Spleen (tissue), 11 donors: ENCODE results near the gene SUV39H1. TPM values are rescaled to one million over a fixed set of nuclear protein-coding genes. Genes with fewer than 3 reads are reported as not detected.

Source experiments
- DNase-seq: peaks from one replicate; pipeline ENCODE4 v3.0.0-alpha.2; 2020
- H3K27ac ChIP-seq, 8 donors: fragments of 200-600 bp; sonication (generic) in 7 of 8; 1 replicate in 4 of 8; 2 replicates in 4 of 8; pipeline versions ENCODE4 v1.5.0 to v1.8.0; 2016 to 2021; ENCODE audit warnings: inconsistent platforms in 4 of 8, mild to moderate bottlenecking in 4 of 8, moderate library complexity in 1 of 8
- H3K27me3 ChIP-seq, 7 donors: fragments of 200-600 bp; sonication (generic) in 6 of 7; replicated peaks in 1 of 7; 1 replicate in 4 of 7; 2 replicates in 3 of 7; pipeline versions ENCODE4 v1.5.0 to v1.8.0; 2016 to 2021; ENCODE audit warnings: inconsistent platforms in 3 of 7, mild to moderate bottlenecking in 1 of 7
- H3K36me3 ChIP-seq, 6 donors: fragments of 200-600 bp; sonication (generic) in 5 of 6; 1 replicate in 4 of 6; 2 replicates in 2 of 6; pipeline versions ENCODE4 v1.5.0 to v1.8.0; 2016 to 2021; ENCODE audit warnings: inconsistent platforms in 2 of 6
- H3K4me1 ChIP-seq, 6 donors: fragments of 200-600 bp; sonication (generic) in 5 of 6; 1 replicate in 3 of 6; 2 replicates in 3 of 6; pipeline versions ENCODE4 v1.5.0 to v1.8.0; 2016 to 2021; ENCODE audit warnings: inconsistent platforms in 3 of 6
- H3K4me3 ChIP-seq, 8 donors: fragments of 200-600 bp; sonication (generic) in 7 of 8; 1 replicate in 4 of 8; 2 replicates in 4 of 8; pipeline versions ENCODE4 v1.5.0 to v1.8.0; 2016 to 2021; ENCODE audit warnings: inconsistent platforms in 4 of 8, mild to moderate bottlenecking in 4 of 8, moderate library complexity in 2 of 8
- H3K9me3 ChIP-seq, 8 donors: fragments of 200-600 bp; sonication (generic) in 7 of 8; 1 replicate in 4 of 8; 2 replicates in 4 of 8; pipeline versions ENCODE4 v1.5.0 to v1.8.0; 2016 to 2021; ENCODE audit warnings: inconsistent platforms in 4 of 8
- POLR2A ChIP-seq, 3 donors: fragments of 450-650 bp; IDR thresholded peaks; one replicate each; pipeline ENCODE4 v1.5.1; 2017; ENCODE audit warnings: antibody characterized with exemption in 3 of 3, mild to moderate bottlenecking in 1 of 3
- POLR2AphosphoS5 ChIP-seq, 3 donors: sonication (generic); formaldehyde crosslinking; IDR thresholded peaks; one replicate each; pipeline ENCODE4 v1.5.1; 2017; ENCODE audit warnings: antibody characterized with exemption in 3 of 3
- WGBS, 5 donors: extraction: QIAGEN DNeasy Blood & Tissue Kit in 3 of 5; methylation state at CpG; one replicate each; pipeline versions ENCODE4 v1.1.5 to v1.1.7; 2013 to 2018; 5-methylcytosine and 5-hydroxymethylcytosine counted together
- intact Hi-C: fragments of 100-400 bp; cut with DNase I; formaldehyde crosslinking; loops from one replicate; pipeline ENCODE4 v1.15.0; 2023; ENCODE audit warnings: low total_unique reads
- polyA plus RNA-seq, 3 donors: library from polyadenylated mRNA; stranded (reverse); fragments of 200-250 nt; gene quantifications; one replicate each; pipeline ENCODE4 v1.2.1, GENCODE V29; 2013
- total RNA-seq, 7 donors: library from RNA; depleted of rRNA in 3 of 7; stranded (reverse); fragments of >200 nt in 3 of 7; fragmentation: NEBNext Ultra II Directional in 4 of 7; extraction: Animal tissue kit (Norgen Biotek cat#: 25700) in 4 of 7; gene quantifications; one replicate each; pipeline versions ENCODE4 v1.1.0 to v1.2.1, GENCODE V29; 2016 to 2021
- TF ChIP-seq, protein P1 (sequence below), 11 experiments: fragments of 200-600 bp in 7 of 11; fragments of 450-650 bp in 4 of 11; sonication (generic) in 4 of 11; IDR thresholded peaks in 8 of 11; conservative IDR thresholded peaks in 3 of 11; 1 replicate in 7 of 11; 2 replicates in 4 of 11; pipeline versions ENCODE4 v1.4.0 to v1.8.0; 2016 to 2021; ENCODE audit warnings: antibody characterized with exemption in 11 of 11, inconsistent platforms in 4 of 11, mild to moderate bottlenecking in 1 of 11
- donor health status: healthy with polysubstance abuse.
- donor health status: DM: no; HTN: no; CAD: no; lungs with moderate emphysema.
- donor health status: DM: no; HTN: no; CAD: no.
- donor health status: Bipolar disorder and iron deficiency.
- donor health status: healthy.
- donor health status: DM: no; HTN: no; CAD: no.
- donor health status: DM: yes; HTN: yes; CAD: no.

SUV39H1 gene
- total and polyA plus RNA-seq, 10 donors = 4.0 to 9.2 (median 6.9) TPM

DNA sequence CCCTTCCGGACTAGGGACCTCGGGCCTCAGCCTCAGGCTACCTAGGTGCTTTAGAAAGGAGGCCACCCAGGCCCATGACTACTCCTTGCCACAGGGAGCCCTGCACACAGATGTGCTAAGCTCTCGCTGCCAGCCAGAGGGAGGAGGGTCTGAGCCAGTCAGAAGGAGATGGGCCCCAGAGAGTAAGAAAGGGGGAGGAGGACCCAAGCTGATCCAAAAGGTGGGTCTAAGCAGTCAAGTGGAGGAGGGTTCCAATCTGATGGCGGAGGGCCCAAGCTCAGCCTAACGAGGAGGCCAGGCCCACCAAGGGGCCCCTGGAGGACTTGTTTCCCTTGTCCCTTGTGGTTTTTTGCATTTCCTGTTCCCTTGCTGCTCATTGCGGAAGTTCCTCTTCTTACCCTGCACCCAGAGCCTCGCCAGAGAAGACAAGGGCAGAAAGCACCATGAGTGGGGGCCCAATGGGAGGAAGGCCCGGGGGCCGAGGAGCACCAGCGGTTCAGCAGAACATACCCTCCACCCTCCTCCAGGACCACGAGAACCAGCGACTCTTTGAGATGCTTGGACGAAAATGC, 13.0 kb upstream of the SUV39H1 start, which contains the start of gene WAS:
Gene WAS (plus strand): TSS at position 389 of the 572 bp plus-strand sequence. CDS start 55 bp downstream, at position 444.
- peaks cover 0 to 70% (median 27%) of the 10 kb centered on the region in 6 donors for H3K4me1 ChIP-seq
- intact Hi-C loops = no loop called here
- peaks cover 0 to 33% (median 6%) of the 10 kb centered on the region in 6 donors for H3K36me3 ChIP-seq
- no peaks in the 10 kb centered on the region for H3K27me3 ChIP-seq
- 17 to 44% (median 40%) methylated on average over 4 to 13 of the region's 13 CpGs for WGBS, 5 donors
- peak; percentile 87 for DNase-seq
- TF ChIP-seq POLR2AphosphoS5 (IDR thresholded peaks at IDR 0.05) = peak; percentile 59 to 80 (median 70)
- TF ChIP-seq, protein P1, sequence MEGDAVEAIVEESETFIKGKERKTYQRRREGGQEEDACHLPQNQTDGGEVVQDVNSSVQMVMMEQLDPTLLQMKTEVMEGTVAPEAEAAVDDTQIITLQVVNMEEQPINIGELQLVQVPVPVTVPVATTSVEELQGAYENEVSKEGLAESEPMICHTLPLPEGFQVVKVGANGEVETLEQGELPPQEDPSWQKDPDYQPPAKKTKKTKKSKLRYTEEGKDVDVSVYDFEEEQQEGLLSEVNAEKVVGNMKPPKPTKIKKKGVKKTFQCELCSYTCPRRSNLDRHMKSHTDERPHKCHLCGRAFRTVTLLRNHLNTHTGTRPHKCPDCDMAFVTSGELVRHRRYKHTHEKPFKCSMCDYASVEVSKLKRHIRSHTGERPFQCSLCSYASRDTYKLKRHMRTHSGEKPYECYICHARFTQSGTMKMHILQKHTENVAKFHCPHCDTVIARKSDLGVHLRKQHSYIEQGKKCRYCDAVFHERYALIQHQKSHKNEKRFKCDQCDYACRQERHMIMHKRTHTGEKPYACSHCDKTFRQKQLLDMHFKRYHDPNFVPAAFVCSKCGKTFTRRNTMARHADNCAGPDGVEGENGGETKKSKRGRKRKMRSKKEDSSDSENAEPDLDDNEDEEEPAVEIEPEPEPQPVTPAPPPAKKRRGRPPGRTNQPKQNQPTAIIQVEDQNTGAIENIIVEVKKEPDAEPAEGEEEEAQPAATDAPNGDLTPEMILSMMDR (IDR thresholded peaks at IDR 0.05 in 8 of 11, conservative IDR thresholded peaks at IDR 0.05 in 3 of 11) = no peak
- peak within 1 kb of the TSS; percentile 67 to 94 (median 88) for H3K27ac ChIP-seq
- H3K9me3 ChIP-seq = no peaks in the 10 kb centered on the region
- peak within 1 kb of the TSS; percentile 36 to 77 (median 45) for H3K4me3 ChIP-seq

DNA sequence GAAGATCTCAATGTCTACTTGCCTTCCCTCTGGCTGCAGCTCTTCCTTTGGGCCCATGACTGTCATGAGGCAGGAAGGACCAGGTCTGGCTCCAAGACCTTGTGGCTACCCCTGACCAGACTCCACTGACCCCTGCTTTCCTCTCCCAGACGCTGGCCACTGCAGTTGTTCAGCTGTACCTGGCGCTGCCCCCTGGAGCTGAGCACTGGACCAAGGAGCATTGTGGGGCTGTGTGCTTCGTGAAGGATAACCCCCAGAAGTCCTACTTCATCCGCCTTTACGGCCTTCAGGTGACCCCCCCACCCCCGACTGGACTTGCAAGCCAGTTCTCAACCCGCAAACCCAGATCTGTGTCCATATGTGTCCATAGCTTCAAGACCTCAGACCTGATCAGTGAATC, 12.4 kb upstream of the SUV39H1 start:
- intact Hi-C loops = no loop called here
- 0 to 67% (median 36%) methylated on average over 1 to 7 of the region's 7 CpGs for WGBS, 5 donors
- peak overlapping the region; percentile 36 to 77 (median 45) for H3K4me3 ChIP-seq
- peaks cover 0 to 70% (median 27%) of the 10 kb centered on the region in 6 donors for H3K4me1 ChIP-seq
- H3K36me3 ChIP-seq = peaks cover 0 to 40% (median 6%) of the 10 kb centered on the region in 6 donors
- H3K9me3 ChIP-seq = no peaks in the 10 kb centered on the region
- no peak for TF ChIP-seq POLR2A (IDR thresholded peaks at IDR 0.05)
- TF ChIP-seq, protein P1 (IDR thresholded peaks at IDR 0.05 in 8 of 11, conservative IDR thresholded peaks at IDR 0.05 in 3 of 11) = no peak
- TF ChIP-seq POLR2AphosphoS5 (IDR thresholded peaks at IDR 0.05) = no peak
- H3K27me3 ChIP-seq = no peaks in the 10 kb centered on the region
- peak; percentile 72 for DNase-seq
- peak overlapping the region; percentile 67 to 94 (median 88) for H3K27ac ChIP-seq

DNA sequence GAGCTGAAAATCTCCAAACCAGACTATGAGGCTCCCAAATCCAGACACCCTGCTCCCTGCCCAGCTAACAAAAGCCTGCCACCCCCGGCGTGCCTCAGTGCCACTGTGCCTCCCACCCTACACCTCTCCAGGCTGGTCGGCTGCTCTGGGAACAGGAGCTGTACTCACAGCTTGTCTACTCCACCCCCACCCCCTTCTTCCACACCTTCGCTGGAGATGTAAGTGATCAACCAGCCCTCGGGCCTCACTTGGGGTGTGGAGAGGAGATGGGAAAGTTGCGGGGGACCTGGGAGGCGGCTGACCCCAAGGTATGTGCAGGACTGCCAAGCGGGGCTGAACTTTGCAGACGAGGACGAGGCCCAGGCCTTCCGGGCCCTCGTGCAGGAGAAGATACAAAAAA, 11.1 kb upstream of the SUV39H1 start:
- Histone ChIP-seq H3K27ac (peak overlapping the region in 3 of 8 donors; percentile 91 to 94 (median 92)), H3K36me3 (peaks cover 0 to 53% (median 8%) of the 10 kb centered on the region in 6 donors), H3K9me3 (no peaks in the 10 kb centered on the region), H3K4me1 (peaks cover 0 to 62% (median 25%) of the 10 kb centered on the region in 6 donors), H3K4me3 (peak overlapping the region in 3 of 8 donors; percentile 3 to 77 (median 53)), H3K27me3 (no peaks in the 10 kb centered on the region)
- peak; percentile 66 for DNase-seq
- intact Hi-C loops = no loop called here
- WGBS, 5 donors = 75 to 89% (median 83%) methylated on average over 7 to 12 of the region's 12 CpGs
- TF ChIP-seq, protein P1 (IDR thresholded peaks at IDR 0.05 in 8 of 11, conservative IDR thresholded peaks at IDR 0.05 in 3 of 11) = no peak
- no peak for TF ChIP-seq POLR2A (IDR thresholded peaks at IDR 0.05)
- no peak for TF ChIP-seq POLR2AphosphoS5 (IDR thresholded peaks at IDR 0.05)

DNA sequence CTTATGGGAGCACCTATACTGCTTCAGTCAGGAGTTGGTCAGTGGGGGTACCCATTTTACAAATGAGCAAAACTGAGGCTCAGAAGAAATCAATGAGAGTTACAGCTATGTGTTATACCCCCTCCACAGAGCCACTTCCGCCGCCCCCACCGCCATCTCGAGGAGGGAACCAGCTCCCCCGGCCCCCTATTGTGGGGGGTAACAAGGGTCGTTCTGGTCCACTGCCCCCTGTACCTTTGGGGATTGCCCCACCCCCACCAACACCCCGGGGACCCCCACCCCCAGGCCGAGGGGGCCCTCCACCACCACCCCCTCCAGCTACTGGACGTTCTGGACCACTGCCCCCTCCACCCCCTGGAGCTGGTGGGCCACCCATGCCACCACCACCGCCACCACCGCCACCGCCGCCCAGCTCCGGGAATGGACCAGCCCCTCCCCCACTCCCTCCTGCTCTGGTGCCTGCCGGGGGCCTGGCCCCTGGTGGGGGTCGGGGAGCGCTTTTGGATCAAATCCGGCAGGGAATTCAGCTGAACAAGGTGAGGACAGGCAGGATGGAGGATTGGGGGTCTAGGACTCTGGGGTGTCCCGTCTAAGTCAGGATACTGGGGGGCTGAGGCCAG, 7.9 kb upstream of the SUV39H1 start:
- no peak overlapping the region for H3K4me3 ChIP-seq
- DNase-seq = peak; percentile 64
- no peaks in the 10 kb centered on the region for H3K27me3 ChIP-seq
- H3K27ac ChIP-seq = no peak overlapping the region
- 69 to 82% (median 71%) methylated on average over 13 to 18 of the region's 19 CpGs; no CpG with 5 or more reads in 1 of the 5 donors for WGBS, 5 donors
- H3K4me1 ChIP-seq = peaks cover 0 to 33% (median 16%) of the 10 kb centered on the region in 6 donors
- TF ChIP-seq POLR2AphosphoS5 (IDR thresholded peaks at IDR 0.05) (no peak), POLR2A (IDR thresholded peaks at IDR 0.05) (no peak)
- TF ChIP-seq, protein P1 (IDR thresholded peaks at IDR 0.05 in 8 of 11, conservative IDR thresholded peaks at IDR 0.05 in 3 of 11) = no peak
- intact Hi-C loops = no loop called here
- peaks cover 0 to 63% (median 13%) of the 10 kb centered on the region in 6 donors for H3K36me3 ChIP-seq
- H3K9me3 ChIP-seq = no peaks in the 10 kb centered on the region
